ENCODE data around the gene GARRE1.
"Not testable (repeated sequence)": the region's sequence is repeated elsewhere in the genome, so short reads cannot be mapped to it uniquely, and the experiment has no call there.

Gene GARRE1

GRCh38 chr19:34256835-34257558 lies 2.6 kb downstream of the GARRE1 start:
- no peak for DNase-seq (ENCODE audit: low read depth in 2 of 2, low spot score in 1 of 2)

- DNase-seq (ENCODE audit: low read depth in 2 of 2, low spot score in 1 of 2): no peak
Observed at GRCh38 chr19:34257559-34257924, 3.2 kb downstream of the GARRE1 start.

GRCh38 chr19:34259367-34260095 lies 5.2 kb downstream of the GARRE1 start:
- DNase-seq (ENCODE audit: low read depth in 2 of 2, low spot score in 1 of 2): no peak

GRCh38 chr19:34260771-34261173 lies 6.4 kb downstream of the GARRE1 start:
- DNase-seq (ENCODE audit: low read depth in 2 of 2, low spot score in 1 of 2): no peak

- DNase-seq (ENCODE audit: low read depth in 2 of 2, low spot score in 1 of 2): no peak
Observed at GRCh38 chr19:34261334-34262109, 7.2 kb downstream of the GARRE1 start.

- DNase-seq (ENCODE audit: low read depth in 2 of 2, low spot score in 1 of 2): no peak
Observed at GRCh38 chr19:34263745-34264237, 9.4 kb downstream of the GARRE1 start.

GRCh38 chr19:34265221-34265650 lies 10.9 kb downstream of the GARRE1 start:
- DNase-seq (ENCODE audit: low read depth in 2 of 2, low spot score in 1 of 2): no peak

GRCh38 chr19:34269081-34269480 lies 14.7 kb downstream of the GARRE1 start:
- no peak for DNase-seq (ENCODE audit: low read depth in 2 of 2, low spot score in 1 of 2)

GRCh38 chr19:34269489-34269888 lies 15.1 kb downstream of the GARRE1 start:
- no peak for DNase-seq (ENCODE audit: low read depth in 2 of 2, low spot score in 1 of 2)

- peak; percentile 34 to 43 for DNase-seq (ENCODE audit: low read depth in 2 of 2, low spot score in 1 of 2)
Observed at GRCh38 chr19:34269968-34270621, 15.7 kb downstream of the GARRE1 start.

GRCh38 chr19:34273121-34273520 lies 18.8 kb downstream of the GARRE1 start:
- no peak for DNase-seq (ENCODE audit: low read depth in 2 of 2, low spot score in 1 of 2)

- DNase-seq (ENCODE audit: low read depth in 2 of 2, low spot score in 1 of 2): no peak
Observed at GRCh38 chr19:34274284-34274826, 20.0 kb downstream of the GARRE1 start.

GRCh38 chr19:34274827-34275625 lies 20.7 kb downstream of the GARRE1 start:
- no peak for DNase-seq (ENCODE audit: low read depth in 2 of 2, low spot score in 1 of 2)

GRCh38 chr19:34275705-34276104 lies 21.4 kb downstream of the GARRE1 start:
- no peak for DNase-seq (ENCODE audit: low read depth in 2 of 2, low spot score in 1 of 2)

- no peak for DNase-seq (ENCODE audit: low read depth in 2 of 2, low spot score in 1 of 2)
Observed at GRCh38 chr19:34276614-34277013, 22.3 kb downstream of the GARRE1 start.

GRCh38 chr19:34277244-34277643 lies 22.9 kb downstream of the GARRE1 start:
- no peak for DNase-seq (ENCODE audit: low read depth in 2 of 2, low spot score in 1 of 2)

GRCh38 chr19:34278783-34279182 lies 24.4 kb downstream of the GARRE1 start:
- DNase-seq (ENCODE audit: low read depth in 2 of 2, low spot score in 1 of 2): no peak

- DNase-seq (ENCODE audit: low read depth in 2 of 2, low spot score in 1 of 2): not testable (repeated sequence)
Observed at GRCh38 chr19:34281444-34281843, 27.1 kb downstream of the GARRE1 start.

GRCh38 chr19:34282611-34283519 lies 28.5 kb downstream of the GARRE1 start:
- no peak for DNase-seq (ENCODE audit: low read depth in 2 of 2, low spot score in 1 of 2)

Data from stimulated activated CD8-positive, alpha-beta memory T cell treated with anti-CD3 and anti-CD28 coated beads, Interleukin-4, amount 100 ng/mL, for 4 hours (primary cell).